HepG2 (cell line): Measurements from ENCODE around the gene FXYD5.

Experiments
- GTF2F1 ChIP-seq: fragments of 150-350 bp; IDR thresholded peaks from 2 replicates; pipeline ENCODE4 v1.6.1; 2014; ENCODE audit warnings: low read length
- KDM1A ChIP-seq: IDR thresholded peaks from 2 replicates; pipeline ENCODE4 v1.6.1; 2016; ENCODE audit warnings: missing compliant biosample characterization
- MIXL1 ChIP-seq: IDR thresholded peaks from 2 replicates; pipeline ENCODE4 v1.6.1; 2016
- SMAD3 ChIP-seq: sonication (generic); formaldehyde crosslinking; IDR thresholded peaks from 2 replicates; pipeline ENCODE4 v1.4.0; 2020; ENCODE audit warnings: missing genetic modification reagents
- SP1 ChIP-seq, 2 experiments: fragments of 450-650 bp in 1 of 2; sonication (generic) in 1 of 2; formaldehyde crosslinking in 1 of 2; IDR thresholded peaks; 2 replicates each; pipeline versions ENCODE4 v1.4.0 to v1.6.1; 2016 to 2020; ENCODE audit warnings: missing genetic modification reagents in 1 of 2
- U2AF1 ChIP-seq: fragments of 200-400 bp; formaldehyde crosslinking; optimal IDR thresholded peaks from 2 replicates; pipeline ENCODE3; 2017; ENCODE audit warnings: mild to moderate bottlenecking, low read depth, low read length
- TF ChIP-seq, protein P1 (sequence below): sonication (generic); formaldehyde crosslinking; IDR thresholded peaks from 2 replicates; pipeline ENCODE4 v1.5.0; 2020; ENCODE audit warnings: mild to moderate bottlenecking, missing genetic modification reagents, moderate library complexity

DNA sequence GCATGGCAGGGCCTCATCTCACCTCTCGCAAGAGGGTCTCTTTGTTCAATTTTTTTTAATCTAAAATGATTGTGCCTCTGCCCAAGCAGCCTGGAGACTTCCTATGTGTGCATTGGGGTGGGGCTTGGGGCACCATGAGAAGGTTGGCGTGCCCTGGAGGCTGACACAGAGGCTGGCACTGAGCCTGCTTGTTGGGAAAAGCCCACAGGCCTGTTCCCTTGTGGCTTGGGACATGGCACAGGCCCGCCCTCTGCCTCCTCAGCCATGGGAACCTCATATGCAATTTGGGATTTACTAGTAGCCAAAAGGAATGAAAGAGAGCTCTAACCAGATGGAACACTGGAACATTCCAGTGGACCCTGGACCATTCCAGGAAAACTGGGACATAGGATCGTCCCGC lies 31.0 kb upstream of the FXYD5 start:
- TF ChIP-seq MIXL1 (CRISPR knock-in tag) (no peak), KDM1A (CRISPR knock-in tag) (no peak), SMAD3 (CRISPR knock-in tag) (no peak), SP1 (IDR thresholded peaks at IDR 0.05) (no peak), SP1 (CRISPR knock-in tag; IDR thresholded peaks at IDR 0.05) (no peak), U2AF1 (no peak), GTF2F1 (no peak)
- TF ChIP-seq, protein P1, sequence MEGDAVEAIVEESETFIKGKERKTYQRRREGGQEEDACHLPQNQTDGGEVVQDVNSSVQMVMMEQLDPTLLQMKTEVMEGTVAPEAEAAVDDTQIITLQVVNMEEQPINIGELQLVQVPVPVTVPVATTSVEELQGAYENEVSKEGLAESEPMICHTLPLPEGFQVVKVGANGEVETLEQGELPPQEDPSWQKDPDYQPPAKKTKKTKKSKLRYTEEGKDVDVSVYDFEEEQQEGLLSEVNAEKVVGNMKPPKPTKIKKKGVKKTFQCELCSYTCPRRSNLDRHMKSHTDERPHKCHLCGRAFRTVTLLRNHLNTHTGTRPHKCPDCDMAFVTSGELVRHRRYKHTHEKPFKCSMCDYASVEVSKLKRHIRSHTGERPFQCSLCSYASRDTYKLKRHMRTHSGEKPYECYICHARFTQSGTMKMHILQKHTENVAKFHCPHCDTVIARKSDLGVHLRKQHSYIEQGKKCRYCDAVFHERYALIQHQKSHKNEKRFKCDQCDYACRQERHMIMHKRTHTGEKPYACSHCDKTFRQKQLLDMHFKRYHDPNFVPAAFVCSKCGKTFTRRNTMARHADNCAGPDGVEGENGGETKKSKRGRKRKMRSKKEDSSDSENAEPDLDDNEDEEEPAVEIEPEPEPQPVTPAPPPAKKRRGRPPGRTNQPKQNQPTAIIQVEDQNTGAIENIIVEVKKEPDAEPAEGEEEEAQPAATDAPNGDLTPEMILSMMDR (CRISPR knock-in tag): no peak
